NCI-H345 (cell line): ENCODE results near the gene MBD4.
"Not testable (repeated sequence)": the region's sequence is repeated elsewhere in the genome, so short reads cannot be mapped to it uniquely, and the experiment has no call there.

Source experiments
- DNase-seq: peaks from one replicate; lab custom pipeline; 2025; lab: John Stamatoyannopoulos, UW

MBD4 gene

DNA sequence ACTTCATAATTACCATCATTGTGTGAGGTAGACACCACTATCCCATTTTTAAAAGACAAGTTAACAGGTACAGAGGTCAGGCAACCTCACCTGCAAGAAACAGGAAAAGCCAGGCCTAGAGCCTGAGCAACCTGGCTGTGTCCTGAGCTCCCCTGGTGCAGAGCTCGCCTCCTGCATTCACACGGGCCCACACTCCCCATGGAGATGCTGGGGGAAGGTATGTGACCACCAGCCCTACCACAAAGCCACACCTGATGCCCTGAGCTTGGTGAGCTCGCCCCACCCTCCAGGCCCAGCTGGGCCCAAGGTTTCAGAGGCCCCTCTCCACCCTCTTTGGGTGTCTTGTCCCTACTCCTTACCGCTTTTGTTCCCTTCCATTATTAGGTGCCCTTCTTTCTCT, 10.1 kb downstream of the MBD4 start:
- DNase-seq, result no peak

DNA sequence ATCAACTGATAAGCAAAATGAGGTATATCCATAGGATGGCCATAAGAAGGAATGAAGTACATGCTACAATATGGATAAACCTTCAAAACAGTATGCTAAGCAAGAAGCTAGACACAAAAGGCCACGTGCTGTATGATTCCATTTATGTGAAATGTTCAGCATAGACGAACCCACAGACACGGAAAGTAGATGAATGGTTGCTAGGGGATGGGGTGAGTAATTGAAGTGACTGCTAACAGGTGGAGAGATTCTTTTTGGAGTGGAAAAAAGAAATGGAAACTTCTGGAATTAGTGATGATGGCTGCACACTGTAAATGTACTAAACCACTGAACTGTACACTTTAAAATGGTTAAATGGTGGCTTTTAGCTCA, 10.7 kb downstream of the MBD4 start:
- DNase-seq, result no peak

DNA sequence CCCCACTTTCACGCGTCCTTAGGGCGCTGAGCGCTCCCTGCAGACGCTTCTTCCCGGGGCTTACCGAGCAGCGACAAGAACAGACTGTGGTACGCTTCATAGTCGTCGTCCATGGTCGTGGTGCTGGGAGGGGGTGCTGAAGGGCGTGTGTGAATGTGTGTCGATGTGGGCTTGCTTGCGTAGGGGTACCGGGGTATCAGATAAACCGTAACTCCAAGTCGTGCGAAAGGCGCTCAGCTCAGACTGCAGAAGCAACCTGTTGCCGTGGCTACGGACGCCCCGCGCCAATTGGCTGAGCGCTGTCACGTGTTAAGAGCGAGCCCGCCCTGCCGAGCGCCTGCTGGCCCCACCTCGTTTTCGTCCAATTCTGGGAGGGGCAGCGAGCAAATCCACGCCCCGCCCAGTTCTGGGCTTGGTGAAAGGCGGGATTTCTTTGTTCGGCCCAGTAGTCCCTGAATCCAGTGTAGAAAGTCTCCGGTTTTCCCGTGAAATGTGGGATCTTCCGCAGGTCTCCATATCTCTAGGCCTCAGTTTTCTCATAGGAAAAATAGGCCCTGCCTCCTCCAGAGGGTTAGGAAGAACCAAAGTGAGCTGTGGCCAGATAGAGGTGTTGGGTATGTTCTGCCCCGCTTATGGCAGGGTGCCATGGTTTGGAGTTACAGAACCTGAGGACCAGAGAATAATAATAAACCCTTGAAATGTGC, 11.2 kb downstream of the MBD4 start, which contains the start of gene EFCAB12:
Gene EFCAB12 (minus strand): TSS at position 261 of the 704 bp plus-strand sequence. CDS start 148 bp downstream, at position 113.
- peak; percentile 93 for DNase-seq

DNA sequence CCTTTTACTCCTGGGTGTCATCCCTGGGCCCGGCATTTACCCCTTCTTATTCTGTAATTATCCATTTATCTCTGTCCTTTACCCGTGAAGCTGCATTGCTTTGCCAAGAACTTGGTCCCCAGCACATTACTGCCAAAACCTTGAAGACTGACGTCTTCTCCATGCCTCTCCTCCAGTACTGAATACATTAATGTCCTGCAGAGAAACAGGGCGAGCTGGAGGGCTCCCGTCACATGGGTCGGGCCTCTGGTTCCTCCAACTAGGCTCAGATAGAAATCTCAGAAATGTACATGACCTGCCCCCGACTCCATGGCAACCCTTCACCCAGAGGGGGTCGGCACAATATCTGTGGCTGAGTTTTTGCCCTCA, 11.8 kb downstream of the MBD4 start:
- no peak for DNase-seq

DNA sequence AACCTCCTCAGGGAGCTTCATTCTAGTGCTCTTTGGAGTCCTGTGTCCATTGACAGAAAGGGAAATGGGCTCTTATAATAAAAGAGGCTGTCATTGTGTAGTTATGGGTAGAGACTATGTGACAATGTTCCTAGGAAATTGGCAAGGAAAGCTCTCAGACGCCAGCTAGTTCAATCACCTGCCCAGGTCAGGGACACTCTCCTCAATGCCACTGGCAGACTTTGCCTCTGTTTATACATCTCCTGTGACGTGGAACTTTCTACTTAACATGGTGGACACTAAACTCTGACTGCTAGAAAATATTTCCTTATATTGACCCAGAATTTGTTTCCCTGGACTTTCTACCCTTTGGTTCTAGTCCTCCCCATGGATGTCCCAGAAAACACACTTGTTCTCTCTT, 14.1 kb downstream of the MBD4 start:
- DNase-seq, result no peak

DNA sequence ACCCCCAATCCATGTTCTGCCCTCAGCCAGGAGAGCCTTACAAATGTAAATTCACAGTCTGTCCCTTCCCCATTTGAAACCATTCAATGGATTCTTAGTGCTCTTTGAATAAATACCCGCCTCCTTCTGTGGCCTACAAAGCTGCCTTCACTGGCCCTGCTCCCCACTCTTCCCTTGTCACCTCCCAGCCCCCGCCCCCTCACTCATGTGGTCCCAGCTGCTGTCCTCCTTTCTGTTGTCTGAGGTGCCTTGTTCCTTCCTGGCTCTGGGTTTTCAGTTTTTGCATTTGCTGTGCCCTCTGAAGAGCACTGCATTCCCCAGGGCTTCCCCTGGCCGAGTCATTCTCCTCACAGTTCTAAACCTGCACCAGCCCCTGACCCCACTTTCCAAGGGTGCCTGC, 14.5 kb downstream of the MBD4 start:
- DNase-seq, result no peak

DNA sequence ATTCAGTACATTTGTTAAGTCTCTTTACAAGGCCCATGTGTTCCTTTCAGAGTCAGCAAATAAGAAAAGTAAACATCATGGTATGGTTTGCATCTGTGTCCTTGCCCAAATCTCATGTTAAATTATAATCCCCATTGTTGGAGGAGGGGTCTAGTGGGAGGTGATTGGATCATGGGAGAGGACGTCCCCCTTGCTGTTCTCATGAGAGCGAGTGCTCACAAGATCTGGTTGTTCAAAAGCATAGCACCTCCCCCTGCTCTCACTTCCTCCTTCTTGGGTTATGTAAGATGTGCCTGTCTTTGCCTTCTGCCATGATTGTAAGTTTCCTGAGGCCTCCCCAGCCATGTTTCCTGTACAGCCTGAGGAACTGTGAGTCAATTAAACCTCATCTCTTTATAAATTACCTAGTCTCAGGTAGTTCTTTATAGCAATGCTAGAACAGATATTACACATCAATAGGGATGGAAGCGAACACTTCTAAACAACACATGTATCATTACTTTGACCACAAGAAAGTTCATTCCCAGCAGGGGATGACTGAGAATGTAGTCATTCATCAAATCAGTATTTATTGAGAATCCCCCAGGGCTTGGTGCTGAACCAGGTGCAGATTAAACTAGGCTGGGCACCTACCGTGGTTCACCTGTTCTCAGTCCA, 15.4 kb downstream of the MBD4 start:
- no peak for DNase-seq

DNA sequence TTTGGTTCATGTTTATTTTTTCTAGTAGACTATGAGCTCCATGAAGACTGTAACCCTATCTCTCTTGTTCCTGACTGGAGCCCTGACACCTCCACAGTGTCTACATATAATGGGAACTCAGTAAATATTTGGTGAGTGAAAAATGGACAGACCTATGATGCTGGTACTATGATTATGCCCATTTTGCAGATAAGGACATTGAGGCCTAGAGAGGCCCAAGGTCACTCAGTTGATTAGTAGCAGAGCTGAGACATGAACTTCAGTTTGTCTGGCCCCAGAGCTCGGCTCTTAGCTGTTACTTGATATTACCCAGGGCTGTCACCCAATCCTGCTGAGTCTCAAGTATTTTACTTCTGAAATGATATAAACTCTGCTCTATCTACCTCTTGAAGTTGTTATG, 16.9 kb downstream of the MBD4 start:
- DNase-seq, result no peak

DNA sequence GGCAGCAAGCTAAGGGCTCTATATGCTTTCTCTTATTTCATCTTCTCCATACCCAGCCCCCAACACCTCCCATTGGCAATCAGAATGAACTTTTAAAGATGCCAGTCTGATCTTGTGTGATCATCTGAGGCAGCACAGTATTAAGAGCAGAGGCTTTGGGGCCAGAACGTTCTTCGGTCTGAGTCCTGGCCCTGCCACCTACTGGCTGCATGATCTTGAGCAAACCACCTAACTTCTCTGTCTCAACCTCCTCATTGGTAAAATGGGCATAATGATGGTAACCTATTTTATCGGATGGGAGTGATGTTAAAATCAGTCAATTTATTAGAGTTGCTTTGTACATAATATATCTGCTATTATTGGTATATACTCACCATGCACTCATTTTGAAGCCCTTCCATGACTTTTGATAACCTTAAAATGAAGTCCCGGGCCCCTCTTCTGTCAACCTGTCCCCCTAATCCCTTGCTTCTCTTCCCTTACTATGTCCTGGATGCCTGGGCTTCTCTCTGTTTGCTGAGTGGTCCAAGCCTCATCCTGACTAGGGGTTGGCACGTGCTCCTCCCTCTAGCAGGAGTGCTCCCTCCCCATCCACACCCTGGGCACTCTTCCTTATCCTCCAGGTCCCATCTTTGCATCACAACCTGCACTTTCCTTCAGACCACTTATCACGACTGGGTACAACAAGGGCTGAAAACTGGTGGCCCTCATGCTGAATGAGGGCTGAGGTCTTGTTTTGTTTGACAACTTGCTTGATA, 17.6 kb downstream of the MBD4 start:
- DNase-seq, result no peak

DNA sequence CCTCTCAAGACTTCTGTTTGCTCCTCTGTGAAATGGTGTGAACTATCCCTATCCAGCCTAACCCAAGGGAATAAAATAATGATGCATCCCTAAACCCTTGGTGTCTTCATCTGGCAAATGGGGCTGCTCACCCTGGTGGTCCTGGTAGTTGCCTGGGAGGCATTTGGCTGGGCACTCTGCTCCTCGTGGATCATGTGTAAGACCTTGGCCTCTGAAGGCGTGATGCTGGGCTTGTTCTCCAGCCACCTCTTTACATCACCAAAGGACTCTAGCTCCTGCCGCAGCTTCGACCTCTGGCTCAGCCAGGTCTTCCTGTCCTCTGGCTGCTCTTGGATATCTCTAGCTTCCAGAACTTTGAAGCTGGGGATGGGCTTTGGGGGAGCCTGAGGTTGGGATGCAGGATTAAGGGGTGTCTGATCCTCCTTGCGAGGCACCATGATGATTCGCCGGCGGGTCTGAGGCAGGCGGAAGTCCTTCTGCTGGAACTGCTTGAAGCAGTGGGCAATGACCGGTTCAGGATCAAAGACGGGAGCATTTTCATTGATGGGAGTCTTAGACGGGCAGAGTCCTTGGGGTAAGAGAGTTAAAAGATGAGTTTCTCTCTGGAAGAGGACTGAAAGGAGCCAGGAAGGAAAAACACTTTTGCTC, 18.4 kb downstream of the MBD4 start:
- no peak for DNase-seq

DNA sequence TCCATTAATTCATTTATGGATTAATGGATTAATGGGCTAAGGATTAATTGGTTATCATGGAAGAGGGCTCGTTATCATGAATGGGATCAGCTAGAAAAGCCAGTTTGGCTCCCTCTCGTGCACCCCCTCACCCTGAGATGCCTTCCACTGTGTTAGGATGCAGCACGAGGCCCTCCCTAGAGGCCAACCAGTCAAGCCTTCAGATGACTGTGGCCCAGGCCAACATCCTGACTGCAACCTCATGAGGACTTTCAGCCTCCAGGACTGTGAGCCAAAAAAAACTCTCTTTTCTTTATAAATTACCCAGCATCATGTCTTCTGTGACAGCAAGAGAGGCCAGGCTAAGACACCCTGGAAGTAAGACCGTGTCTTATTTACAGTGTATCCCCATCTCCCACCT, 20.3 kb downstream of the MBD4 start:
- no peak for DNase-seq

DNA sequence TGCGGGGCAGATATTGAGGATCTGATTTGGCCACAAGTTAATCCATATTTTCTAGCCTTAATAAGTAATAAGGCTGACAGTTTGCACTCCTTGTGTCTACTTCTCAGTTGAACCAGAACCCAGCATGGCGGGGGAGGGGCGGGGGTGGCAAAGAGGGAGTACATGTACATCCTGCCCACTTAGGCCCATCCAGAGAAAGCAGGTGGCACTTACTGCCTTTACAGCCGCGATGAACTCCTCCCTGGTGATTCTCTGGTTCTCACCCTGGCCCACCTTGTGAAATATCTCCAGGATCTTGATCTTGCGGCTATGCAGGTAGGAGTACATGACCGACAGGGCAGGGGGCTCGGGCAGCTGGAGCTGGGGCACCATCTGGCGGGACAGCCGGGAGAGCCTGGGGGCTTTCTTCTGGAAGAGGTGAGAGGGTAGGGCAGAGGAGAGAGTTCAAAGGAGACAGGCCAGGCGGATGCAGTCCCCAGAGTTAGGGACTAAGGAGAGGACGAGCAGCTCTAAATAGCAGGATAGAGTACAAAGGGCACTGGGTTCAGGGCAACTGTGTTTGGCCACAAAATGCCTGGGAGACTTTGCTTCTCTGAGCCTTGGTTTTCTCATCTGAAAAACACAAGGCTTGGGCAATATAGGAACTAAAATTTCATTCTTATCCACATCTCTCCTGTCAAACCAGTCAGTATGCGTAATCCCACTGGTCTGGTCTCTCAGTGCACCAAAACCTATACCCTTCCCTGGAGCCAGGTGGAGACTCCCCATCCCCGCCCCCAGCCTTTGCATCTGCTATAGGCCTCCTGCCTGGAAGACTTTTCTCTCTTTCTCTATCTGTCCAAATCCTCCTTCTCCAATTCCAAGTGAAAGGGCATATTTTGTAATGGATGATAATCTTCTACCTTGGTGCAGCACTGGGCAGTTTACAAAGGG, 21.4 kb downstream of the MBD4 start:
- no peak for DNase-seq

DNA sequence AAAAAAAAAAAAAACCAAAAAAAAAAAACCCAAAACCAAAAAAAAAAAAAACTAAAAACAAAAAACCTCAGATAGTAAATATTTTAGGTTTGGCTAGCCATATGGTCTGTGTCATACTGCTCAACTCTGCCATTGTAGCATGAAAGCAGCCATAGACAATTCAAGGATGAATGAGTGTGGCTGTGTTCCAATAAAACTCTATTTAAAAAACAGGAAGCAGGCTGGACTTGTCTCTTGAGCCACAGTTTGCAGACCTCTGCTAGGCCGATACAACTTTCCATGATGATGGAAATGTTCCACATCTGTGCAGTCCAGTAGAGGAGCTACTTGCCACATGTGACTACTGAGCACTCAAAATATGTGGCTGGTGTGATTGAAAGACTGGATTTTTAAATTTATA, 22.4 kb downstream of the MBD4 start:
- DNase-seq, result no peak

DNA sequence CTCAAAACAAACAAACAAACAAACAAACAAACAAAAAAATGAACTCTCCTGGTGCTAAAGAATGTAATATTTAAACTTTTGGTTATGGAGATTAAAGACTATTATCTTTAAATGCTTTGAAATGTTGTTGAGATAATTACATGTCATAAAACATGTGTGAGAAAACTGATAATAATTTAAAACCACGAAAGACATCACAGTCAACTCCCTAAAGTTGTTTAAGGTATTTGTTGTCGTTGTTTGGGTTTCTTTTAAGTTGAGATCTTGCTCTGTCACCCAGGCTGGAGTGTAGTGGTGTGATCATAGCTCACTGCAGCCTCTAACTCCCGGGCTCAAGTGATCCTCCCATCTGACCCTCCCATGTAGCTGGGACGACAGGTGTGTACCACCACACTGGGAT, 23.3 kb downstream of the MBD4 start:
- DNase-seq, result no peak

DNA sequence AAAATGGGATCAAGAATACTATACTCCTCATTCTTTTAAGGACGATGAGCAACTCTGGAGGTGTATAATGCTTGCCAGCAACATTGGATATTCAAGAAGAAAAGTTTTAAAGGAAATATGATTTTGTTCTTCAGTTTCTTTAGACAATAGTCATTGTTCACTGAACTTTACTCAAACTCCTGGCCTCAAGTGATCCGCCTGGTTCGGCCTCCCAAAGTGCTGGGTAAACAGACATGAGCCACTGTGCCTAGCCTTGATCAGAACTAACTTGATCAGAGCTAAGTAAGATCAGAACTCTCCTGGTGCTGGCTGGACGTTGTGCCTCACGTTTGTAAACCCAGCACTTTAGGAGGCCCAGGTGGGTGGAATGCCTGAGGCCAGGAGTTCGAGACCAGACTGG, 23.9 kb downstream of the MBD4 start:
- no peak for DNase-seq

DNA sequence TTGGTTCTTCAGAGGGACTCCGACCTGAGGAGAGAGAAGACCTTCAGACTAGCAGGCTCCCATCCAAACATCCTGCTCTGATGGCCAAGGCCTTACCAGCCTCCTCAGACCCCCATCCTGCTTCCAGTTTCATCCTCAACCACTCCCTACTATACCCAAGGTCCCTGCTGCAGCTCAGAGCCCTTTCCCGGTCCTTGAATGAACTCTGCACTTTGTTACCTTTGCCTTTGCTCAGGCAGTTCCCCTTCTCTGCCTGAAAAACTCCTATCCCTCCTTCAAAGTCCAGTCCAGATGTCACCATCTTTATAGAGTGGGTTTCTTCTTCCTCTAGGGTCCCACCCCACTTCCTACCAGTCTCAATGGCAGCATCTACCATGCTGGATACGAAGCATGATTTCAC, 24.4 kb downstream of the MBD4 start:
- no peak for DNase-seq

DNA sequence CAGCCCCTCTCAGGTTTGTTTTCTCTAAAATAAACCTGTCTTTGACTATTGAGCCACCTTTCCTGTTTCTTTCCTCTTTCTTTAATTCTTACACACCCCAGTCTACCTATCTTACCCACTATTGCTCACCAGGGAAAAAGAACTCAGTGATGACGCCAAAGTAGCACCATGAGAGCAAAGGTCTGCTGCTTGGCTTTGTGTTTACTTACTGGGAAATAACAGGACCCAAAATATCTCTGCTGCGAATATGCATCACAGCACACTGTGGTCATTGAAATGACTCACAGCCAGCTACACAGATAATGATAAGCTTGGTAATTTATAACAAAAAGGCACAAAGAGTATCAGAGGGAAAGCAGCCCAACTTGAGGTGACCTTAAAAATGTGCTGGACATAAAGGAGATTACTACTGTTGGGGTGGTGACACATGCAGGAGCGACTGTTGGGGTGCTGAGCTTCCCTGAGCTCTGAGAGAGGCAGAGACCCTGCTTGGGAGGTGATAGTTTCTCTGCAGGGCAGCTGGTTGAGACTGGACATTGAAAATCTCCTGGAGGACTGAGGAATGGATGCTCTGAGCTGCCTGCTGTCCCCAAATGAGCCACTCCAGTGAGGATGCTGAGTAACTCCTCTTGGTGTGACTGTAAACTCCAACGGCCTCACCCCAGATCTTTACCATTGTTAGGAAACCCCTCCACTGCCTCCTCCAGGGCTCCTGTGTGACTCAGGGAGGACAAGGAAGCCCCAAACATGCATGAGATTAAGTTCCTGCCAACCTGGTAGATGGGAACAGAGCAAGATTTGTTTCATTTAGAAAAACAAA, 25.9 kb downstream of the MBD4 start:
- DNase-seq, result no peak

DNA sequence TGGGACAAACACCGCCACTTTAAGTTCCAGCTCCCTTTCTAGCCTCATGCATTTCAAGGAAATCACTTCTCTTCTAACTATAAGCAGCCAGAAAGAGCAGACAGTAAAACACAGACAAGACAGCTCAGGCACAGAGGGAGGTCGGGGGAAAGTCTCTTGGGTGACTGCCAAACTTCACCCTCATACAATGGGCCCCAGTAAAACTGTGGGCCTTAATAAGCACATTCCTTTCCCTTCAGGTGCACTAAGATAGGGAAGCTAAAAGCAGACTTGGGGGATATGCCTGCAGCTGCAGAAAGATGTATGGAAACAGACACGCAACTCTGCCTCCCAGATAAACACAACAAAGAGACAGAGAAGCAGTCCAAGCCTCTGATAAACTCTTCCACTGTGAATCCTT, 26.5 kb downstream of the MBD4 start:
- DNase-seq, result not testable (repeated sequence)

DNA sequence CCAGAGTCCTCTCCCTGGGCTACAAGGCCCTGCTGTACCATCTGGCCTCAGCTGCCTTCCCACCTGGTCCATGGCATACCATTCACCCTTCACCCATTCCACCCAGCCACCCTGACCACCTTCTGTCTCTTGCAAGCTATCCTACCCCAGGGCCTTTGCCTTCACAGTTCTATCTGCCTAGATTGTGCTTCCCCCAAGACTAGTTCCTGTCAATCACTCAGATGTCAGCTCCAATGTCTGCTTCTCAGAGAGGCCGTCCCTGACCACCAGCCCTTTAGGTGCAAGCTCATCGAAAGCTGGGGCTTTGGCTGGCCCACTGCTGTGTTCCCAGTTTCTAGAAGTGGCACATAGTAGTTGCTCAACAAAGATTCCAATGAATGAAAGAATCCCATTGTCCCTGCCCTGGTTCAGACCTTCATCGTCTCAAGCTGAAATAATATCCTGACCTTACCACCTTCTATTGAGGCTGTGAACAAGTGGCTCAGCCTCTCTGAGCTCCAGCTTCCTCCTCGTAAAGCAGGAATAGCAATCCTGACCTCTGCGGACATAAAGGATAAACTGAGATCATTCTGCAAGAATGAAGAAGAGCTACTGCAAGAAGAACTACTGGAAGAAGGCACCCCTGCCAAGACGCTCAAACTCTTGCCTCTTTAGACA, 27.1 kb downstream of the MBD4 start:
- DNase-seq, result no peak

DNA sequence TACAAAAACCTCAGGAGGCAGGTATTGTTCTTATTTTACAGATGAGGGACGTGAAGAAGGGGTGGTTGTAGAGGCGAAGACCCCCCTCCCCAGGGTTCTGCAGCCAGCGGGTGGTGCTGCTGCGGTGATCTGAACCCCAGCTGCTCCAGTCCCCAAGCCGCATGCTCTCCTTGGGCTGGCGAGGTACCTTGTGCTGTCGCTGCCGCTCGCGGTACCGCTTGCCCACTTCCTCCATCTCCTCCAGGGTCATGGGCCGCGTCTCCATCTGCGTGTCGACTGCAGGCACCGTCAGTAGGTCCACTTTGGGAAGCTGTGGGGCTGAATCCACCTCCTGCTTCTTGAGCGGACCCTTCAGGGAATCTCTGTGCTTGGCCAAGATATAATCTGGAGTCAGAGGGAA, 28.8 kb downstream of the MBD4 start:
- no peak for DNase-seq
